GM06990 (cell line): ENCODE results near the gene NMUR2.

Experiments used
- DNase-seq: peaks from one replicate; pipeline ENCODE4 v3.0.0-alpha.2; 2011; ENCODE audit not compliant: insufficient read length; ENCODE audit errors: extremely low read depth
- H3K27me3 ChIP-seq: replicated peaks from 2 replicates; pipeline ENCODE4 v1.6.0; 2011; ENCODE audit warnings: low read length; ENCODE audit not compliant: control insufficient read depth, insufficient read depth
- H3K36me3 ChIP-seq: 2 replicates; pipeline ENCODE4 v1.5.1; 2011; ENCODE audit warnings: low read length; ENCODE audit not compliant: control insufficient read depth, insufficient read depth
- H3K4me3 ChIP-seq: replicated peaks from 2 replicates; pipeline ENCODE4 v1.5.1; 2011; ENCODE audit warnings: low read depth, mild to moderate bottlenecking, control low read depth, low read length
- TF ChIP-seq, protein P1 (sequence below): IDR thresholded peaks from 2 replicates; pipeline ENCODE4 v1.5.1; 2011; ENCODE audit warnings: low read length, control low read depth, mild to moderate bottlenecking, inconsistent platforms; ENCODE audit not compliant: insufficient read depth, poor library complexity, severe bottlenecking

NMUR2 gene

DNA sequence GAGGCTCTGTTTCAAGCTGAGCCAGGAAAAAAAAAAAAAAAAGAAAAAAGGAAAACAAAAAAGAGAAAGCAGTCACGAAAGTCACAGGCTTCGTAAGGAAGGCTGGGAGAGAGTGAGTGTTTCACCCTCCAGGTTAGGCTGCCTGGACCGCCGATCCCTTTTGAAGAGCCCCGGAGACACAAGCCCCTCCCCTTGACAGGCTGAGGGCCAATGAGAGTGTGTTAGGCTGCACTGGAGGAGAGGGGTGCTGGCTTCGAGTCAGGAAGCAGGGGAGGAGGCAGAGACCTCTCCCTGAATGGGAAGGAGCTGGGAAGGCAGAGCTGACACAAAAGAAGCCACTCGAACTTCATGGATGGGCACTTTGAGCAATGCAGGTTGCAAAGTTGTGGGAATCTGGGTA, at the start of gene NMUR2:
NMUR2 (minus strand) TSS at position 135 of the 400 bp plus-strand sequence. CDS start 166 bp downstream, outside the sequence.
- TF ChIP-seq, protein P1, sequence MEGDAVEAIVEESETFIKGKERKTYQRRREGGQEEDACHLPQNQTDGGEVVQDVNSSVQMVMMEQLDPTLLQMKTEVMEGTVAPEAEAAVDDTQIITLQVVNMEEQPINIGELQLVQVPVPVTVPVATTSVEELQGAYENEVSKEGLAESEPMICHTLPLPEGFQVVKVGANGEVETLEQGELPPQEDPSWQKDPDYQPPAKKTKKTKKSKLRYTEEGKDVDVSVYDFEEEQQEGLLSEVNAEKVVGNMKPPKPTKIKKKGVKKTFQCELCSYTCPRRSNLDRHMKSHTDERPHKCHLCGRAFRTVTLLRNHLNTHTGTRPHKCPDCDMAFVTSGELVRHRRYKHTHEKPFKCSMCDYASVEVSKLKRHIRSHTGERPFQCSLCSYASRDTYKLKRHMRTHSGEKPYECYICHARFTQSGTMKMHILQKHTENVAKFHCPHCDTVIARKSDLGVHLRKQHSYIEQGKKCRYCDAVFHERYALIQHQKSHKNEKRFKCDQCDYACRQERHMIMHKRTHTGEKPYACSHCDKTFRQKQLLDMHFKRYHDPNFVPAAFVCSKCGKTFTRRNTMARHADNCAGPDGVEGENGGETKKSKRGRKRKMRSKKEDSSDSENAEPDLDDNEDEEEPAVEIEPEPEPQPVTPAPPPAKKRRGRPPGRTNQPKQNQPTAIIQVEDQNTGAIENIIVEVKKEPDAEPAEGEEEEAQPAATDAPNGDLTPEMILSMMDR = no peak
- no peak for DNase-seq
- no peaks in the 10 kb centered on the region; the same call in 1 of the 2 replicates for H3K27me3 ChIP-seq
- no peak within 1 kb of the TSS for H3K4me3 ChIP-seq
- no peaks in the 10 kb centered on the region for H3K36me3 ChIP-seq

GRCh38 chr5:152443935-152444334, 38.9 kb upstream of the NMUR2 start:
- Histone ChIP-seq H3K36me3 (no peaks in the 10 kb centered on the region), H3K4me3 (no peak overlapping the region)
- TF ChIP-seq, protein P1 = no peak

GRCh38 chr5:152439791-152440190, 34.7 kb upstream of the NMUR2 start:
- no peaks in the 10 kb centered on the region for H3K27me3 ChIP-seq
- TF ChIP-seq, protein P1 = no peak
- no peaks in the 10 kb centered on the region for H3K36me3 ChIP-seq
- no peak for DNase-seq
- no peak overlapping the region for H3K4me3 ChIP-seq

More at GRCh38 chr5:152443935-152444334, 38.9 kb upstream of the NMUR2 start:
- no peaks in the 10 kb centered on the region; the same call in 1 of the 2 replicates for H3K27me3 ChIP-seq
- DNase-seq = no peak

DNA sequence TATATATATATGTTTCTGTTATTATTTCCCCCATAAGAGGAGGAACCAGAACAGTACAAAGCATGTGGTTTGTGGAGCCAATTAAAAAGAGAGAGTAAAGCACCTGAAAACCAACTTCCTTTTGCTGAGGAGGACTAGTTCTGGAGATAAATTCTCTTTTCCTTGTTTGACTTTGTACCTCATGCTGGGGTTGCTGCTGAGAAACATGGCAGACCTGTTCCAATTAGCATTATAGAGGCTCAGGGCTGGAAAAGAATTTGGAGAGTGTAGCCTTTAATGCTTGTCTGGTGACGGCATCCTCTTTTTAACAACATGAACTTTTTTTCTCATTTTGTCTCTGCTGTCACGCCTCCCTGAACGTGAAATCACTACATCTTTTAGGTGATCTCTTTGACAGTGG, 32.8 kb upstream of the NMUR2 start:
- no peak for DNase-seq
- no peaks in the 10 kb centered on the region for H3K27me3 ChIP-seq
- no peak overlapping the region for H3K4me3 ChIP-seq
- TF ChIP-seq, protein P1 = no peak
- no peaks in the 10 kb centered on the region for H3K36me3 ChIP-seq

DNA sequence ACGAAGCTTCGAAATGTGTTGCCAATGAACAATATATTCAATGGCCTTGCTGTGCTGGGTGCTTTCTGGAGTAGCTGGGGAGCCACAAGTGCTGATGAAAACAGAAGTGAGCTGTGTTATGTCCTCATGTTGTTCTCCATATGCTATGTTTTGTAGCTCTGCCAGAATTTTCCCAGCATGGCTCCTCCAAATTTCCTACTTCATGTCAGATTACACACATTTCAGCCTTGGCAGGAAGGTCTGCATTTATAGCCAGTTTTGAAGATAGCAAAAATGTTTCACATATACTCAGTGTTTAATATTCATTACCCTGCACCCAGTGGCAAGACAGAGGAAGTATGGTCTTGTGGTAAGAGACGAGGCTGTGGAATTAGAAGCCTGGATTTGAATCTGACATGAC, 22.6 kb upstream of the NMUR2 start:
- no peaks in the 10 kb centered on the region for H3K27me3 ChIP-seq
- TF ChIP-seq, protein P1 = no peak
- no peaks in the 10 kb centered on the region for H3K36me3 ChIP-seq
- no peak for DNase-seq
- no peak overlapping the region for H3K4me3 ChIP-seq

DNA sequence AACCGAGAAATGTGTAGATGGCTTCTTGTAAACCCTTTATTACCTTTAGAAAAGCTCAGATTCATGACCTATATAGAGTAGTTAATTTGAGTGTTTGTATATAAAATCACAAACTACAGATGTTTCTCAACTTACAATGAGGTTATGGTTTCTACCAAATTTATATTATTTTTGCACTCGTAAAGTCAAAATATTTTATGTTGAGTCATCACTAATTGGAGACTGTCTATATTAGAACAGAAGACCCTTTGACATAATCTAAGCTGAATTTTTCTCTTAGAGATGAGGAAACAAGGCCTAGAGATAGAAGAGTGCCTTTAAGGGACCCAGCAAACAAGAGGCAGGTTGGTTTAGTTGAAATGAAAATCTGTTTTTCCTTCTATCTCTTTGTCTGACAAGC, 20.0 kb upstream of the NMUR2 start:
- H3K36me3 ChIP-seq = no peaks in the 10 kb centered on the region
- DNase-seq = no peak
- H3K27me3 ChIP-seq = no peaks in the 10 kb centered on the region
- no peak overlapping the region for H3K4me3 ChIP-seq
- TF ChIP-seq, protein P1 = no peak
